Endodermal cell (in vitro differentiated cells): ENCODE results near the gene EXOC6. TPM values are rescaled to one million over a fixed set of nuclear protein-coding genes. Genes with fewer than 3 reads are reported as not detected.
A peak's percentile ranks its signal among the peaks of the same experiment; 100 is the strongest.

ENCODE experiments used
- DNase-seq: peaks from one replicate; pipeline ENCODE4 v3.0.0-alpha.2; 2017
- H3K27ac ChIP-seq: 2 replicates; pipeline ENCODE4 v1.5.1; 2013; ENCODE audit warnings: mild to moderate bottlenecking, low read depth, low read length, moderate library complexity
- H3K27me3 ChIP-seq: 2 replicates; pipeline ENCODE4 v1.6.1; 2013; ENCODE audit warnings: mild to moderate bottlenecking, low read length, moderate library complexity; ENCODE audit not compliant: insufficient read depth, control insufficient read depth, poor library complexity, severe bottlenecking
- H3K36me3 ChIP-seq: 2 replicates; pipeline ENCODE4 v1.7.0; 2013; ENCODE audit warnings: mild to moderate bottlenecking, low read length, moderate library complexity; ENCODE audit not compliant: control insufficient read depth, insufficient read depth
- H3K4me1 ChIP-seq: one replicate; pipeline ENCODE4 v1.7.0; 2013; ENCODE audit warnings: low read length; ENCODE audit not compliant: control insufficient read depth, insufficient read depth
- H3K4me3 ChIP-seq: 2 replicates; pipeline ENCODE4 v1.5.1; 2013; ENCODE audit warnings: mild to moderate bottlenecking, low read length, moderate library complexity
- H3K9ac ChIP-seq: 2 replicates; pipeline ENCODE4 v1.6.1; 2013; ENCODE audit warnings: mild to moderate bottlenecking, low read length, moderate library complexity; ENCODE audit not compliant: poor library complexity, severe bottlenecking; ENCODE audit errors: extremely low read depth
- H3K9me3 ChIP-seq: 2 replicates; pipeline ENCODE4 v1.6.1; 2013; ENCODE audit warnings: mild to moderate bottlenecking, low read length, moderate library complexity; ENCODE audit not compliant: control insufficient read depth
- H3K27ac Mint-ChIP-seq: 2 replicates; pipeline ENCODE4 v1.8.0; 2020; ENCODE audit warnings: mixed read lengths
- H3K27me3 Mint-ChIP-seq: 2 replicates; pipeline ENCODE4 v1.8.0; 2021; ENCODE audit warnings: mild to moderate bottlenecking, mixed read lengths; ENCODE audit not compliant: insufficient read depth
- H3K36me3 Mint-ChIP-seq: 2 replicates; pipeline ENCODE4 v1.8.0; 2020; ENCODE audit warnings: low read depth, mixed read lengths
- H3K4me1 Mint-ChIP-seq: 2 replicates; pipeline ENCODE4 v1.8.0; 2020; ENCODE audit warnings: mixed read lengths
- H3K4me3 Mint-ChIP-seq: 2 replicates; pipeline ENCODE4 v1.8.0; 2020; ENCODE audit warnings: mild to moderate bottlenecking, moderate library complexity, mixed read lengths
- H3K9me3 Mint-ChIP-seq: 2 replicates; pipeline ENCODE4 v1.8.0; 2020; ENCODE audit warnings: mild to moderate bottlenecking, mixed read lengths
- CTCF ChIP-seq: fragments of 200-600 bp; sonication (generic); conservative IDR thresholded peaks from 2 replicates; pipeline ENCODE4 v1.5.0; 2021; ENCODE audit warnings: antibody characterized with exemption, mild to moderate bottlenecking
- WGBS, 2 experiments: methylation state at CpG; one replicate each; pipeline versions ENCODE4 v1.1.5 to v1.1.7; 2013; ENCODE audit warnings: missing lambda C conversion rate in 2 of 2, mixed read lengths in 1 of 2; ENCODE audit not compliant: insufficient coverage in 1 of 2, insufficient read length in 1 of 2; 5-methylcytosine and 5-hydroxymethylcytosine counted together
- total RNA-seq, 2 donors: library from RNA; stranded (reverse); fragmentation: NEBNext Ultra II Directional in 1 of 2; extraction: Animal tissue kit (Norgen Biotek cat#: 25700) in 1 of 2; gene quantifications; 2 replicates in 1 of 2; 3 replicates in 1 of 2; pipeline ENCODE4 v1.2.1, GENCODE V29; 2021

Gene EXOC6
- total RNA-seq, 2 donors from 2014 or later, result 12.1 to 21.3 TPM

- H3K27ac Mint-ChIP-seq, result no peak overlapping the region
- Histone ChIP-seq H3K4me1 (no peaks in the 10 kb centered on the region), H3K27me3 (no peaks in the 10 kb centered on the region), H3K4me3 (no peak overlapping the region), H3K9me3 (no peaks in the 10 kb centered on the region), H3K9ac (no peak overlapping the region), H3K36me3 (no peaks in the 10 kb centered on the region), H3K27ac (no peak overlapping the region)
- no peak overlapping the region for H3K4me3 Mint-ChIP-seq
- TF ChIP-seq CTCF, result no peak
- H3K36me3 Mint-ChIP-seq, result no peaks in the 10 kb centered on the region
- peaks cover 28% of the 10 kb centered on the region for H3K4me1 Mint-ChIP-seq
- no peaks in the 10 kb centered on the region for H3K27me3 Mint-ChIP-seq
- no peaks in the 10 kb centered on the region for H3K9me3 Mint-ChIP-seq
- DNase-seq, result no peak
Measured at GRCh38 chr10:92834986-92835385, 13.3 kb upstream of the EXOC6 start.

GRCh38 chr10:92837456-92837855 lies 10.9 kb upstream of the EXOC6 start:
- Histone ChIP-seq H3K27me3 (no peaks in the 10 kb centered on the region), H3K9ac (no peak overlapping the region), H3K9me3 (no peaks in the 10 kb centered on the region), H3K27ac (no peak overlapping the region), H3K4me3 (no peak overlapping the region), H3K36me3 (no peaks in the 10 kb centered on the region), H3K4me1 (no peaks in the 10 kb centered on the region)
- Mint-ChIP-seq H3K27ac (no peak overlapping the region), H3K4me1 (peaks cover 21% of the 10 kb centered on the region), H3K4me3 (no peak overlapping the region), H3K9me3 (no peaks in the 10 kb centered on the region), H3K36me3 (no peaks in the 10 kb centered on the region), H3K27me3 (no peaks in the 10 kb centered on the region)
- no peak for DNase-seq
- TF ChIP-seq CTCF, result no peak
- 92% methylated on average over 2 of the region's 4 CpGs for WGBS, 2 experiments

GRCh38 chr10:92839191-92840085 lies 8.9 kb upstream of the EXOC6 start:
- Mint-ChIP-seq H3K27ac (no peak overlapping the region), H3K4me3 (no peak overlapping the region), H3K4me1 (peaks cover 13% of the 10 kb centered on the region), H3K36me3 (no peaks in the 10 kb centered on the region), H3K9me3 (no peaks in the 10 kb centered on the region), H3K27me3 (no peaks in the 10 kb centered on the region)
- peak; percentile 94 for TF ChIP-seq CTCF
- 69 to 93% methylated on average over 5 to 9 of the region's 10 CpGs for WGBS, 2 experiments
- Histone ChIP-seq H3K27me3 (no peaks in the 10 kb centered on the region), H3K27ac (no peak overlapping the region), H3K4me3 (no peak overlapping the region), H3K9ac (no peak overlapping the region), H3K9me3 (no peaks in the 10 kb centered on the region), H3K4me1 (no peaks in the 10 kb centered on the region), H3K36me3 (no peaks in the 10 kb centered on the region)
- peak; percentile 94 for DNase-seq
